Heart right ventricle (tissue), 16 donors: ENCODE measurements around the gene SLC12A8. TPM values are rescaled to one million over a fixed set of nuclear protein-coding genes. Genes with fewer than 3 reads are reported as not detected.

ENCODE experiments used
- ATAC-seq, 8 donors: fragments of 200-7000 bp; cut with Tn5 transposase; one replicate each; pipeline ENCODE4 v1.9.1; 2020; ENCODE audit warnings: mild to moderate bottlenecking in 8 of 8, moderate library complexity in 8 of 8, moderate number of reproducible peaks in 1 of 8
- DNase-seq, 2 donors: peaks; one replicate each; pipeline ENCODE4 v3.0.0-alpha.2; 2020
- H3K27ac ChIP-seq, 10 donors: fragments of 200-600 bp; sonication (generic) in 2 of 10; one replicate each; pipeline versions ENCODE4 v1.5.0 to v1.8.0; 2020 to 2022; ENCODE audit warnings: mild to moderate bottlenecking in 3 of 10
- H3K27me3 ChIP-seq, 7 donors: fragments of 200-600 bp; one replicate each; pipeline ENCODE4 v1.8.0; 2021 to 2022; ENCODE audit warnings: mild to moderate bottlenecking in 2 of 7
- H3K36me3 ChIP-seq, 9 donors: fragments of 200-600 bp; sonication (generic) in 1 of 9; one replicate each; pipeline versions ENCODE4 v1.5.0 to v1.8.0; 2020 to 2022; ENCODE audit warnings: mild to moderate bottlenecking in 2 of 9
- H3K4me1 ChIP-seq, 9 donors: fragments of 200-600 bp; sonication (generic) in 1 of 9; one replicate each; pipeline versions ENCODE4 v1.5.0 to v1.8.0; 2020 to 2022; ENCODE audit warnings: mild to moderate bottlenecking in 4 of 9
- H3K4me3 ChIP-seq, 10 donors: fragments of 200-600 bp; sonication (generic) in 2 of 10; one replicate each; pipeline versions ENCODE4 v1.5.0 to v1.8.0; 2020 to 2022; ENCODE audit warnings: mild to moderate bottlenecking in 7 of 10, moderate library complexity in 2 of 10
- H3K9me3 ChIP-seq, 11 donors: fragments of 200-600 bp in 10 of 11; sonication (generic) in 2 of 11; one replicate each; pipeline versions ENCODE4 v1.5.0 to v1.8.0; 2013 to 2022; ENCODE audit warnings: mild to moderate bottlenecking in 2 of 11, control low read depth in 1 of 11, moderate library complexity in 1 of 11
- CTCF ChIP-seq, 9 donors: fragments of 200-600 bp; sonication (generic) in 2 of 9; IDR thresholded peaks; one replicate each; pipeline versions ENCODE4 v1.5.0 to v1.8.0; 2021 to 2022; ENCODE audit warnings: antibody characterized with exemption in 9 of 9, mild to moderate bottlenecking in 5 of 9, moderate library complexity in 1 of 9
- WGBS, 2 donors: extraction: QIAGEN DNeasy Blood & Tissue Kit; methylation state at CpG; one replicate each; pipeline ENCODE4 v1.1.7; 2013; ENCODE audit warnings: inconsistent platforms in 1 of 2; 5-methylcytosine and 5-hydroxymethylcytosine counted together
- intact Hi-C, 10 donors: fragments of 100-400 bp; cut with DNase I; formaldehyde crosslinking; loops; one replicate each; pipeline versions ENCODE4 v1.11.1 to v1.14.2; 2022
- polyA plus RNA-seq, 2 donors: library from polyadenylated mRNA; stranded (reverse); fragments of 200-250 nt; gene quantifications; one replicate each; pipeline ENCODE4 v1.2.3, GENCODE V29; 2013
- total RNA-seq, 10 donors: library from RNA; stranded (reverse); fragmentation: NEBNext Ultra II Directional in 3 of 10; extraction: Animal tissue kit (Norgen Biotek cat#: 25700) in 3 of 10; gene quantifications; one replicate each; pipeline versions ENCODE4 v1.2.1 to v1.2.4, GENCODE V29; 2021 to 2023
- donor health status: Arrhythmogenic right ventricular cardiomyopathy.
- donor health status: ischemic (EF 13 %, LVEDD 7.1; RV severe dilation, severe dysfunction).
- donor health status: healthy with polysubstance abuse.
- donor health status: DM: no; HTN: yes; CAD: no.
- donor health status: DM: no; HTN: no; CAD: no.
- donor health status: ischemic (EF 25% LVEDD 6.9; RV normal size, moderate dysfunction).
- donor health status: ischemic (EF 25% LVEDD 5.7; RV mildly dilated, moderate dysfunction).
- donor health status: healthy.
- donor health status: DM: yes; HTN: yes; CAD: no.
- donor health status: Ischemic cardiomyopathy.
- donor health status: ischemic (EF 35%, LVEDD 5.7; RV mildly dilated, moderate dysfunction).
- donor health status: nonischemic (EF 11% LVEDD 7.7; RV severe dilation, severe dysfunction).
- donor health status: DM: yes; HTN: yes; CAD: no.
- donor health status: PGD.
- donor health status: ischemic (EF 29% LVEDD 5.4; RV normal size, mild dysfunction).
- donor health status: nonischemic (EF 23%, LVEDD 6.1; RV moderate dilation, normal function).

Gene SLC12A8
- total and polyA plus RNA-seq, 12 donors: 0.09 to 0.88 (median 0.40) TPM; not detected in 1

- ATAC-seq (no peak), DNase-seq (no peak)
- H3K4me3 ChIP-seq: no peak overlapping the region
- intact Hi-C loops: loop anchor here in 9 of 10 donors (2.0 to 5.0 kb wide), 6 partner anchors 81 to 146 kb away; partner anchors contain the start of gene HEG1 (in 4 of the 9)
- H3K27me3 ChIP-seq: no peaks in the 10 kb centered on the region
- 86 to 90% methylated on average over 6 of the region's 6 CpGs for WGBS, 2 donors
- no peaks in the 10 kb centered on the region for H3K36me3 ChIP-seq
- TF ChIP-seq CTCF (IDR thresholded peaks at IDR 0.05): no peak
- H3K4me1 ChIP-seq: peaks cover 34 to 84% (median 70%) of the 10 kb centered on the region in 9 donors
- H3K27ac ChIP-seq: peak overlapping the region in 7 of 10 donors; percentile 68 to 94 (median 83)
- no peaks in the 10 kb centered on the region for H3K9me3 ChIP-seq
Observed at GRCh38 chr3:125142940-125143339, 69.6 kb downstream of the SLC12A8 start.

GRCh38 chr3:125142420-125142778, 70.1 kb downstream of the SLC12A8 start:
- WGBS, 2 donors: 88 to 90% methylated on average over 12 of the region's 12 CpGs
- intact Hi-C loops: loop anchor here in 9 of 10 donors (2.0 to 5.0 kb wide), 6 partner anchors 80 to 145 kb away; partner anchors contain the start of gene HEG1 (in 4 of the 9)
- DNase-seq: no peak
- Histone ChIP-seq H3K4me3 (peak overlapping the region in 4 of 10 donors; percentile 45 to 51 (median 48)), H3K9me3 (no peaks in the 10 kb centered on the region), H3K36me3 (no peaks in the 10 kb centered on the region), H3K27me3 (no peaks in the 10 kb centered on the region), H3K4me1 (peaks cover 30 to 82% (median 65%) of the 10 kb centered on the region in 9 donors), H3K27ac (peak overlapping the region; percentile 26 to 94 (median 84))
- no peak for ATAC-seq
- no peak for TF ChIP-seq CTCF (IDR thresholded peaks at IDR 0.05)

GRCh38 chr3:125141596-125142419, 70.7 kb downstream of the SLC12A8 start:
- intact Hi-C loops: loop anchor here (2.0 to 5.0 kb wide), 7 partner anchors 80 to 145 kb away; partner anchors contain the start of gene HEG1 (in 4 of the 10)
- peaks cover 26 to 80% (median 59%) of the 10 kb centered on the region in 9 donors for H3K4me1 ChIP-seq
- no peaks in the 10 kb centered on the region for H3K9me3 ChIP-seq
- no peaks in the 10 kb centered on the region for H3K36me3 ChIP-seq
- peak in 8 of 9 donors; percentile 23 to 74 (median 58) for TF ChIP-seq CTCF (IDR thresholded peaks at IDR 0.05)
- 5% methylated on average over 60 to 61 of the region's 61 CpGs for WGBS, 2 donors
- H3K27me3 ChIP-seq: no peaks in the 10 kb centered on the region
- peak overlapping the region in 9 of 10 donors; percentile 21 to 51 (median 47) for H3K4me3 ChIP-seq
- H3K27ac ChIP-seq: peak overlapping the region; percentile 59 to 94 (median 84)
- peak; percentile 78 to 82 for DNase-seq
- ATAC-seq: peak; percentile 76 to 92 (median 87)

DNA sequence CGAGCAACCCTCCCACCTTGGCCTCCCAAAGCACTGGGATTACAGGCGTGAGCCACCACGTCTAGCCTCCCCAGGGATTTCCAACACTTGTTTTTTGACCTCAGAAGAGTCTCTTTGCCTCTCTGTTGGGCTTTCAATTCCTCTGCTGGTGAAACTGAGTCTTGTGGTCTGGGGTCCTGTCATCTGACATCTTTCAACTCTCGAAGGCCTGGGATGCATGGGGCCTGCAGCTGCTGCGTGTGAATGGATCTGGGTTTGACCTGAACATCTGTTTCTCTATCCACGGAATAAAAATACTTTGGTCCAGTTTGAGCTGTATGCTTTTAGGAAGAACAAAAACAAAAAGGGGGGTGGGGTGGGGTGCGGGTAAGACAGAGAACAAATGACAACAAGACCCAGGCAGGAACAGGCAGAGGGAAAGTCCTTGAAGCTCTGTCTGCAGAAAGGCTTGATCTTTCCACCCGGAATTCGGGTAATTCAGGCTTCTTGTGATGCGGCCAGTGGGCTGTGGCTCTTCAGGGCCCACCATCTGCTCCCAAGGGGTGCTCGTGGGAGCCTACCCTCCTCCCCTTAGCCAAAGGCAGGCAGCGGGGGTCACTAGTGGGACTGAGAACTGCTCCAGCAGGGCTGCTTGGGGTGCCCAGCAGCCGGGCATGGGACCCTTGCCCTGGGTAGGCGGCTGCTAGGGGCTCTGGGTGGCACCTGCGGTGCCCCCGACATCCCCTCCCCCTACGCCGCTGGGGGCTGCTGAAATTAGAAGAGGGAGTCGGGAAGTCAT, 71.5 kb downstream of the SLC12A8 start:
- H3K27ac ChIP-seq: peak overlapping the region; percentile 59 to 94 (median 84)
- H3K9me3 ChIP-seq: no peaks in the 10 kb centered on the region
- TF ChIP-seq CTCF (IDR thresholded peaks at IDR 0.05): no peak
- peaks cover 24 to 80% (median 52%) of the 10 kb centered on the region in 9 donors for H3K4me1 ChIP-seq
- intact Hi-C loops: loop anchor here (2.0 to 5.0 kb wide), 6 partner anchors 79 to 144 kb away; partner anchors contain the start of gene HEG1 (in 4 of the 10)
- DNase-seq (peak in 1 of 2 donors; percentile 46), ATAC-seq (peak in 6 of 8 donors; percentile 3 to 51 (median 12))
- H3K27me3 ChIP-seq: no peaks in the 10 kb centered on the region
- peak overlapping the region in 9 of 10 donors; percentile 21 to 51 (median 47) for H3K4me3 ChIP-seq
- H3K36me3 ChIP-seq: no peaks in the 10 kb centered on the region
- WGBS, 2 donors: 48 to 51% methylated on average over 19 of the region's 19 CpGs
